Activated T-cell treated with anti-CD3 and anti-CD28 coated beads, Interleukin-2, amount 50 U/mL, for 1 hour (primary cell): ENCODE measurements around the gene HOXB1.

Experiments used
- DNase-seq: peaks from one replicate; pipeline ENCODE4 v3.0.0-alpha.2; 2020

The HOXB1 gene

DNA sequence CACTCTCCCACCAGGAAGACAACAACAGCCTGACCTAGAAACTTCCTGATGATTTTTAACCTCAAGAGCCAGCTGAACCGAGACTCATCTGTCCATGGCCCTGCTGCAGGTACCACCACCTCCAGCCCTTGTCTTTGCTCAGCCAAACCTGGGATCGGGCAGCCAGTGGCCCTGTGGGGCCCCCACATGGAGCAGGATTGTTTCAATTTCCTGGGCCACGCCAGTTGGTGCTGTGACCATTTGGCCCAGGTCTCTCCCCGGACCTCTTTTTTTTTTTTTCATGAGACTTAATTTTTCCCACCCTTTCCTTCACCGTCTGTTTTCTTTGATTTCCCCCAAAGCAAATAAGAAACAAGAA lies 22.4 kb upstream of the HOXB1 start:
- no peak for DNase-seq

DNA sequence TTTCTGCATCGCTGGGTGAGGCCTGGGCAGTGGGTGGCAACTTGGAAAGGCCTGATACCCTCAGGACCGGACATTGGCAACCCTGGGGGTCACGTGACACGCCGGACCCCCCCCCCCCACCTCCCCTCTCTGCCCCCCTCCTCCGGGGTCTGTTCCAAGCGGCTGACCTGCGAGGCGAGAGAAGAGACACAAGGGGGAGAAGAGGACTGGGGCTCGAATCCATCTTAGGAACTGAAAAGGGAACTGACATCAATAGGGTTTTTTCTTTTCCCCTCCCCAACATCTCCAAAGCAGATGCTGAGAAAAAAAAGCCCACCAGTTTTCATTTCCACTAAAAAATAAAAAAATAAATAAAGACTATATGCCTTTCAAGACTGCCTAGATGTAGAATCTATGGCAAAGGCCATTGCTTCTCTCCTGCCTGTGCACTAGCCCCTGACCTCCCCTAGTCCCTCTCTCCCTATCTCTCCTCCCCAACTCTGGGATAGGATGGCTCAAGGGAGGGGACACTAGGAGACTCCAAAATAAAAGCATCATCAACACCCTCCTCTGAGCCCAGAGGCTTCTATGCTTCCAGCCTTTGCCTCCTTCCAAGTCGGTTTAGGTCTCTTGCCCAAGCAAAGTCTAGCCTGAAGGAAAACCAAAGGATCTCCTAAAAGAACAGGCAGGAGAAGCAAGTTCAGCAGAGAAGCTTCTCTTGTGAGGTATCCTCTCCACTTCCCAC lies 21.8 kb upstream of the HOXB1 start:
- DNase-seq: no peak

DNA sequence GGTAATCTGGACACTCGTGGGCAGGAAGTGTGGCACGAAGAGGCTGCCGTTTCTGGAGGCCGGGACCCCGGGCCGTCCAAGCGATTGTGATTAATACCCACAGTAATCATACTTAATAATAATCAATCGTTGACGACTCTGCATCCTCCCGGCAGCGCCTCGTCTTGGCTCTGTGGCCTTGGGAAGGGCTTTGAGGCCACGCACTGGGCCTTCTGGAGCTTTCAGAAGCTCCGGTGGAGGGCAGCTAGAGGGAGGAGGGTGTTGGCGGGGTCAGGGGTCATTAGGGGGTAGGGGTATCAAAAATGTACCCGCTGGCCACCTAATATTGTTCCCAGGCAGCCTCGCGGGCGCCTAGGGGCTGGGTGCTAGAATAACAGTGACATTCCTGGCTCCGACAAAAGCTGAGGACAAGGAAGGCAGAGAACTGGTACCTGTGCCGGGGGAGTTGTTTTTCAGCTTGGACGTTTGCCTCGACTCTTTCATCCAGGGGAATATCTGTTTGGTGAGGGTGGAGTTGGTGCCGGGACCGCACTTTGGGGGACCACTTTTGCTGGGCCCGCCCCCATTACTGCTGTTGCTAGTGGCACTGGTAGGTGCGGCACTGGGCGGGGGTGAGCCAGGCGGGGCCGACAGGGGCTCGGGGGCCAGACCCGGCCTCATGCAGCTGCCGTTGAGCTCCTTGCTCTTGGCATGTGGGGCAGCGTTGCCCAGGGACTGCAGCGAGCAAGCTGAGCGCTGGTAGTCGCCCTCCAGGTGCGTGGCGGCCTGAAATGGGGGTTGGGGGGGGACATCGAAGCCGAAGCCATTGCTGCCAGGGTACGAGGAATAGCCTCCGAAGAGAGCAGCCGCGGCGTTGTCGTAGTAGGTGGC lies 21.0 kb upstream of the HOXB1 start:
- DNase-seq: no peak

DNA sequence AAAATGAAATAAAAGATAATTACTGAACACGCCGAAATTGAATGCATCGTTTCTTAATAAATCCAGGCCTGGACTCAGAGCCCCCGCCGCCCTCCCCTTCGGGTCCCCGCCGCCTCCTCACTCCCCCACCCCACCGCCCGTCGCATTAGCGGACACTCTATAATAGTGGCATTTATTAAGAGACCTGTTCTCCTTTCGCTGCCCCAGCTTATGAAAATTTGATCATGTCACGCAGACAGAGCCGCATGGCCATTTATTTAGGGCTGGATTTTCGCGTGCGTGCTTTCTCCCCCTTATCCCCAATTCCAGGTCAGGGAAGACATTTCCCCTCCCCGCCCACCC lies 20.4 kb upstream of the HOXB1 start:
- DNase-seq: no peak

DNA sequence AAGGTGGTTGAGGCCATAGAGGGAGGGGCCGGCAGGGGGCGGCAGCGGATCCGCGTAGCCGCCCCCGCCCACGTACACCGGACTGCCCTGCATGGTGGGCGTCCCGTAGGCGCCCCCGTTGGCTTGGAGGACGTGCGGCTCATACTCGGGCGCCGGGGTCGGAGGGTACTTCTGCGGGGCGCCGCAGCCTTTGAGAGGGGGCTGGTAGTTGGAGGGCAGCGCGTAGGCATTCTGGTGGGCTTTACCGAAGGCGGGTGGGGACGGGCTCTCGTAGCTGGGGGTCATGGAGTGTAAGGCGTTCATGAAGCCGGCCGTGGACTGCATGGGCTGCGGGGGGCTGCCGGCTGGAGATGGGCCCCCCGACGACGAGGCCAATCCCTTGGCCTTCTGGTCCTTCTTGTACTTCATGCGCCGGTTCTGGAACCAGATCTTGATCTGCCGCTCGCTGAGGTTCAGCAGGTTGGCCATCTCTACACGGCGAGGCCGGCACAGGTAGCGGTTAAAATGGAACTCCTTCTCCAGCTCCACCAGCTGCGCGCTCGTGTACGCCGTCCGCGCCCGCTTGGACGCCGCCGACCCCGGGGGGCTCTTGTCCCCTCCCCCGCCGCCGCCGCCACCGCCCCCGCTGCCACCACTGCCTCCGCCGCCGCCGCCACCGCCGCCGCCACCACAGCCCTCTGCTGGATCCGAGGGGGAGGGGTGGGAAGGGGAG lies 19.8 kb upstream of the HOXB1 start:
- DNase-seq: no peak

DNA sequence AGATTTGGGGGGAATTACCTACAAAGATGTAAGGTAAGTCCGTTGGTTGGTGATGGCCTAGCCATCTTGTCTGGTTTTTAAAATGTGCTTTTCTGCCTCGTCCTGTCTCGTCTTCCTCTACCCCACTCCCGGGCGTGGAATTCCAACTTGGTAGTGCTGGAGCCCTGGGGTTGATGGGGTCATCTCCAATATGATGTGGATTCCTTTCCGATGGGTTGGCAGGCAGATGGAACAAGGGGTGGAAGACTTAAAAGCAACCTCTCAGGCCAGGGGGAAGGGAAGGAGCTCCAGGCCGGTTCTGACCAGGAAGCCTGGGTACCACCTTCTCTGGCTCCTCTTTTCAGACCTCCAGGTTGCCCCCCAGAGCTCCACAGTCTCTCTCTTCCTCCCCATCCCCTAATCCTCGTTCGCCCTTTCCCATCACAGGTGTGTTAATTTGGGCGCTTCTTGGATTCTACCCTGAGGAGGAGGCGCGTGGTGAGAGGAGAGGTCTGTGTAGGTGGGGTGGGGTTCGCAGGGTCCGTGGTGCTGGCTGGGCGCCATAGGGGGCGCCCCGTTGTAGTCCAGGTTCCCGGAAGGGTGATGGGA lies 19.2 kb upstream of the HOXB1 start:
- DNase-seq: no peak

DNA sequence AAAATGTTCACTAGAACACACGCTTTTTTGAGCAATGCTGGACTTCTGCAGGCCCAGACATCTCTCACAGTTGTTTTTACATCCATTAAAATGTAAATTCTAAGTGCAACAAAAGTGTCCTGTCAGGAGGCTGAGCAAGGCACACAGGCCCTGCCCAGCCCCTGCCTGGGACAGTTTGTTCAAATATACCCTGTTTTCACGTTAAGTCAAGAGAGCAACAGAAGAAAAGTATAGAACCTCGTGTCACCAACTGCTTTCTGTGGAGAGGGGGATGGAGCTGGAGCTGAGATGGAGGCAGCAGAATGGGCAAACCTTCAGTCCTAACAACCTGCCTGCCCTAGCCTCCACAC lies 18.4 kb upstream of the HOXB1 start:
- no peak for DNase-seq

DNA sequence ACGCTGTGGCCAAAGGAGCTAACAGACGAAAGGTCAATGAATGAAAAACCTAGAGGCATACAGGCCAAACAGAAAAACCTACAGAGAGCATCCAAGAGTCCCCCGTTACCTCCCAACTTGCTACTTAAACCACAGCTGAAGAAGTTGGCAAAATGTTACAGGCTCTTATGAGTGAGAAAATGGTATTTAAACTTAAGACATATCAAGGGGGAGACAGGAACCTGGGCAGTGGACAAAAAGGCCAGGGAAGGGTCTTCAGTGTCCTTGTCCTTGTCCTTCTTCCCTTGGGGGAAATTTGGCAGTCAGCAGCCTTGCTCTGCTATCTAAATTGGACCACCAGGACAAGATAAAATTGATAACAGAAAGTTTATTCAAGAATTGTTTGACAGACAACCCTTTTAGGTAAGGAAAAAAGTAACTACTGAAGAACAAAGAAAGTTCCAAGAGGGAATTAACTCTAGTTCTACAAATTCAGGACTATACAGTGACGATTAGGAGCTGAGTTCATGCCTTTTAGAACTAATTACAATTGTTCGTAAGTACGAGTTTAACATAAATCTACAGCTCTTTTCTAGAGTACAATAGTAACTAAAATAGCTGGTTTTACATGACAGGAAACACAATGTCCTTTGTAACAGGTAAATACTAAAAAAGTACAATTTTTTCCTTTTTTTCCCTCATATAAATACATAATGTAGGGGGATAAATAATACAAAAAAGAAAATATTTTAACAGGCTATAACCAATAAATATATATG lies 17.9 kb upstream of the HOXB1 start:
- no peak for DNase-seq

DNA sequence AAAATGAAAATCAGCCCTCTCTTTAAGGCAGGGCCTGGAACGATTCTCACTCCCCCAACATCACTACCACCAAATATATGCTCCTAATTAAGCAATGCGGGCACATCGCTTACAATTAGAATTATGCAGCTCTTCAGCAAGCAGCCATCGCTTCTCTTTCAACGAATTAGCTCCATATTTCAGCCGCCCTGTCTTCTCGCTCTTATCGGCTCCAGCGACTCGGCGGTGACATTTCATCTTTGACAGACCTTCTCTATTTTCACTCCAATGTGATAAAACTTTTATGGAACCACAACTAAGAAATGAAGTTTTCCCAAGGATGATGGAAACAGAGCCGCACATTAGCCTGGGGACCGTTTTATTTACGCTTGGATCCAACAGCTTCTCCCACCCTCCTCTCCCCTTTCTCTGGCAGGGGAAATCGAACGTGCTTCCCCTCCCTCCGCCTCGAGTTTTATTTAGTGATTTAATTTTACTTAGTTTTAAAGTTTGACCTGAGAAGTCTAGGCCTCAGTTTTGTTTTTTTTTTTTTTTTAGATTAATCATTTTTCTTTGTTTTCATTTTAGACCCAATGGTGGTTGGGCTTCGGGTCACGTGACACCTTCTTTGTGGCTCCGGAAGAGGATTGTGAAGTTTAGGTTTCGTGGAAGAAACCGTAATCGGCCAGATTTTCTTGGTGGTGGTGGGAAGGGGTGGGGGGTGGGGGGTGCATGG lies 17.2 kb upstream of the HOXB1 start:
- no peak for DNase-seq

DNA sequence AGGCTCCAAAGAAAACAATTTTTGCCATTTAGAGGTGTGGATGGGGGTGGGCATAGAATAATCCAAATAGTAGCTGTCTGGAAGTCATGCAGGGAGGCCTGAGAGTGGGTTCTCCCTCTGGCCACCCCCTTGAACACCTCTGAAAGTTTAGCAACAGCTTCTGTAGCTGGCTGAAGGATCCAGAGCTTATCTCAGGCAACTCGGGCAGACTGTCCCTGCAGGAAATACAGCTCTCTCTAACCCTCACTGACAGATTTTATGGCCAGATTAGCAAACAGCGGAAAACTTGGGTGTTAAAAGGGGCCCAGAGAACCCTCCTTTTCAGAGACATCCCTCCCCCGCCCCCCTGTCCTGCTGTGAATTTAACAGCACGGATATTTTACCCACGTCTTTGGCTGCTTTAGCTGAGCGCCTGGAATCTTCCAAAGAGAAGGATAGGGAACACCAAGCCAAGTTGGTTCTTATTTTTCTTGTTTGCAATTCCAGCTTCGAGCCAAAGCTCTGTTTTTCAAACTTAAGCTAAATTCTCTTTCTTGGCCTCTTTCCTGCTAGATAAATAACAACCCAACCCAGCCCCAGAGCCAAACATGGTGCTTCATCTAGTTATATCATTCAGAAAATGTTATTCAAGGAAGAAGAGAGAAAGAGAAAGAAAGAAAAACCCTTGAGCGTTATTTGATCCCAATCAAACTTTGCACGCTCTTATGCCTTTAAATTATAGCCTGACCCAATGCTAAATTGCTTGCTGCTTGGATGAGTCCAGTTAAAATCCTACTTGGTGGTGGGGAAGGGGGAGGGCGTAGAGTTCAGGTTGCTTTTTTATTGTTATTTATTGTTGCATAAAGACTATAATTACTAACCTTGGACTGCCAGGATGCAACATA lies 16.4 kb upstream of the HOXB1 start:
- DNase-seq: no peak

DNA sequence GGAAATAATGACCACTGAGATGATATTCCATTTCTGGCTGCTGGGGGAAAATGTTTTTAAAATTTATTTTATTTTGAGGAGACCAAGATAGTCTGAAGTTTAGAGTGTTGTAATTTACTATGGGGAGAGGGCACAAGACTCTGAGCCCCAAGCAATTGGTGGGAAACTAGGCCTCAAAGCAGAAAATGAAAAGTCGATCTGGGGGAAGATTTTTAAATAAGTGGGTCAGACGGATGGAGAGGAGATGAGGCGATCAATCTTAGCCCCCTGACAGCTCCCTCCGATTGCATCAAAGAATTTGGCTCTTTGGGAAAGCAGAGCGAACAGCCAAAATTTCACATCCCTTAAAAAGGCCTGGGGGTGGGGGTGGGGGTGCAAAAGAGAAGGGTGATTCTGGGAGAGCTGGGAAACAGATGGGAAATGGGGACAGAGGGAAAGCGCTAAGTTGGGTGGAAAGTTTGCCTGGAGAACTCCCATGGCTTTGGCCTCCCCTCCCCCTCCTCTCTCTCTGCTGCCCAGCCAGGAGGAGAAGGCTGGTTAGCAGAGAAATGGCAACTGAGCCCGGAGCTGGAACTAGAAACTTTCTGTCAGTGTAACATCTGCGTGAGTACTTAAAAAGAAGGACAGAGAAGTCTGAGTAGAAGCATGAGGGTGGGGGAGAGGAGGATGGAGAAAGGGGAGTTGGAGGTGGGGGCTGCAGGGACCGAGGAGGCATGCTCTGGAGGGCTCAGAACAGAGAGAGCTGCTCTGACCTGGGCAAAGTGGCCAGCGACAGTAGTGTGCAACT lies 15.5 kb upstream of the HOXB1 start:
- DNase-seq: no peak

DNA sequence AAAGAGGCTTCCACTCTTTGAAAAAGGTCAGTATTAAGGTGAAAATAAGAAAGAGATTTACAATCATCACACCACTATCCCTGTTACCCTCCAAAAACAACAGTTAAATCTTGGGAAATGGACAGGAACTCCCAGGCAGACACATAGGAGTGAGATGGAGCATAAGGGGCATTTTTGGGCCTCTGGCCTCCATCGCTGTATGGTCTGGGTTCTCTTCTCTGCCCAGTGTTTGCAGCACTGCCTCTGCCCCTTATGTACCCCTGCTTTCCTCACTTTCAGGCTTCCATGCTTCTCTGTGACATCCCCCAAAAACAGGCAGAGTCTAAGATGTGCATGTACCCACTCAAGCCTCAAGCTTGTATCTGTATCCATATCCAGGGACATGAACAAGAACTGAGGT lies 14.7 kb upstream of the HOXB1 start:
- DNase-seq: no peak

DNA sequence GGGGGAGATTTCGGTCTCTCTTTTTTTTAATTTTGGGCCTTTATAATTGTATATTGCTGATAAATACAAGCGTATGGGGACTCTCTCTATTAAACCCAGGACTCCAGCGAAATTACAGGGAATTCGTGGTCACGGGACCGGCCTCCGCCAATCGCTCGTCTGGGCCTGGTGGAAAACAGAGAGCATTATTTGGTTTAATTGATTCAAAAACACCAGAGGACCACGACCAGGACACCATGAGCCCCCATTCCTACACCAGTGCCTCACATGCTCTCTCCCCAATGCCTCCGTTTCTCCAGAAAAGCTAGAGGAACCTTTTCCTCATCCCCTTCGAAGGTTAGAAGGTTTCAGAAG lies 14.2 kb upstream of the HOXB1 start, which contains the start of gene HOXB2:
Gene HOXB2 (minus strand): TSS at position 88 of the 354 bp plus-strand sequence. CDS start 198 bp downstream, outside the sequence.
- no peak for DNase-seq

DNA sequence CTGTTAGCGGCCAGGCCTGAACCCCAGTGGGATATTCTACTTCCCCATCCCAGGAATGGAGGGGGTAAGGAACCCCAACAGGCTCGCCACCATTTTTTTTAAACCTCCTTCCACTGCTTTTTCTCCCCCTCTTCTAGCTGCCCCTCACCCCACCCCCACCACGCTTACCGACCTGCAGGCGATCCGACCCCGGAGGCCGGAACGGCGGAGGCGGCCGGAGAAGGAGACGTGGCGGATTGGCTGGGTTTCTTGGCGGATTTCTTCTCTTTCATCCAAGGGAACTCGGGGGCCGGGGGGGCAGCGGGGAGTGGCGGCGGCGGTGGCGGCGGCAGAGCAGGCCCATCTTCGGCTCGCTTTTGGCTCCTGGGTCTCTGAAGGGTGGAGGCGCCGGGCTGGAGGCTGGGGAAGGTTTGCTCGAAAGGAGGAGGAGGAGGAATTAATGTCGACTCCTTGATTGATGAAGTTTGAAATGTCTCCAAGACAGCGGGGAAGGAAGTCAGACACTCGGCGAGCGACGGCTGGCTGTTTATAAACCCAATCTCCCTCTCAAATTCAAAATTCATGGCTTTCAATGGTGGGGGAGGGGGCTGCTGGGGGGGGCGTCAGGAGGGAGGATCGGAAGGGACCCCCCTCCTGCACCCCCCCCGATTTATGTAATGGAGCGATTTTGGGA lies 13.7 kb upstream of the HOXB1 start:
- DNase-seq: peak; percentile 52

DNA sequence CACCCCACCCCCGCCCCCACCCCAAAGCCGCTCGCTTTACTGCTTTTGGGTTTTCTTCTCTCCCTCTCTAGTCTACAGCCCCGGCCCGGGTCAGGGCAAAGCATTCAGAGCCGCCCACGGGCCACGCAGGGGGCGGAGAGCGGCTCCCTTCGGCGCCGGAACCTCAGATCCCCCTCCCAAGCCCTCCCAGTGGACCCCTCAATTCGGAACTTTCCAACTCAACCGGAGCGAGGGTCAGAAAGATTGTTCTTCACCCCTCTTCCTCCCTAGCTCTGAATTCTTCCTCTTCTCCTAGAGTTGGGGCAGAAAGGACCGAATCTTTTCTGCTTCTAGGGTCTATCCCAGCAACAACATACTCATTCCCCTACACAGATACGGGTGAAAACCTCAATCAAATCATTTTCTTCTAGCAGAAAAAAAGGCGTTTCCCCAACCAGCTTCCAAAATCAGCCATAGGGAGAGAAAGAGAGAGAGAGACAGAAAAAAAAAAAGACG lies 13.1 kb upstream of the HOXB1 start:
- no peak for DNase-seq

DNA sequence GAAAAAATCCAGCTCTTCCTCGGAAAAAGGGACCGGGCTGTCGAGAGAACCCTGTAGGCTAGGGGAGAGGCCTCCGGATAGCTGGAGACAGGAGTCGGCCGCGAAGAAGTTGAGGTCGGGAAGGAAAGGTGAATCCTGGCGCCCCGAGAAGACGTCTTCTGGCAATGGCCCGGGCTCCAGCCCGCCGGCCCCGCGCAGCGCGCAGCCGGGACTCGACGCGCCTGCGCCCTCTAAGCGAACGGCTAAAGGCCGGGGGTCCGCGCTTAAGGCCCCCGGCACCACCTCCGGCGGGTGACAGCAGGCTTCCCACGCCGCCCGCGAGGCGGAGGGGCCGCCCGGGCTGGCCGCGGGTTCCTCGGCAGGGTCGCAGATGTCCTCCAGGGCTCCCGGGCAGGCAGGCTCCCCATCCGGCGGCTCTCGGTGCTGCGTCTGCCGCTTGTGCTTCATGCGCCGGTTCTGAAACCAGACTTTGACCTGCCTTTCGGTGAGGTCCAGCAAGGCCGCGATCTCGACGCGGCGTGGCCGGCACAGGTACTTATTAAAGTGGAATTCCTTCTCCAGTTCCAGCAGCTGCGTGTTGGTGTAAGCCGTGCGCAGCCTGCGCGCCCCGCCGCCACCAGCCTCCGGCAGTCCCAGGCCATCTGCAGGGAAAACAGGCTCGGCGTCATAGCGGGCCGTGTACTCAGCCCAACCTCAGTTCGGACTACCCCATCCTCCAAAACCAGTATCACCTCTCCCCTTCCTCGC lies 12.5 kb upstream of the HOXB1 start:
- DNase-seq: peak; percentile 72

DNA sequence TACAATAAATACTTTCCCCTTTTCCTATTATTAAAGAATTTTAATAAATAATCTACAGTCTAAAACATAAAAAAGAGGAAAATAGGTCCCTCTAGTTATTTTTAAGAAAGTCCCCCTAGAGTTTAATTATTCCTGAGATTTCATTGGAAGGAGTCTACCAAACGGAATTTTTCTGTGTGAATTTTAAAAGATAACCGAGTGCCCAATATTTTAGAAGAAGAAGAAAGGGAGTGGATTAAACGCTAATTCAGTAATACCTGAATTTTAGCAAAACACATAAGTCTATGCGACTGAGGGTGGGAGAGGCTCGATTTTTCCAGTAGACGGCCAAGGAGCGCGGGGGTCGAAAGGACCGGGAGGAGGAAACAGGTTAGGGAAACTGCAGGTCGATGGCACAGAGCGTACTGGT lies 11.9 kb upstream of the HOXB1 start:
- DNase-seq: no peak

DNA sequence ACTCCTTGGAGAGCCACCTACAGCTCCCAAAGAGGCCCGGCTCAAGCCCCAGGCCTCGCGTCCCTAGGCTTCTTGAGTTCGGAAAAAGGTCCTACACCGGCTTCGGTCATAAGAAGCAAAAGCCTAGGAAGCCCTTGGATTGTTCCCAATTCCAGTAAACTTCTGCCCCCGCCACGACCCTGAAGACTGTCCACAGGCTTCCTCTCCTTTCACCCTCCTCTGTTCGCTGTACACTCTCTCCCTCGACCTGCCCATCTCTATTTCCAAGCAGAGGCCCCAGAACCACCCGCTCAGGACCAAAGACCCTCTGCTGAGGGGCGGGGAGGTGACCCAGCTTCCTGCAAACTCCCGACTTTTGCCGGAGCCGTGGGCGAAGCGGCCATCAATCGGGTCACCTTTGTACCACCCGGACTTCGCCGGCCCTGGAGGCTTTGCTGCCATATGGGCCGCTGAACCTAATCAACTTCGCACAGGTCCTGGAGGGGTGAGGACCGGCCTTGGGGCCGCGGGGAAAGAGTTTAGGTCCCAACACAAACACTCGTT lies 11.4 kb upstream of the HOXB1 start:
- peak; percentile 54 for DNase-seq
